GM12865 (cell line): ENCODE measurements around the gene NIPBL.
"Not testable (repeated sequence)": the region's sequence is repeated elsewhere in the genome, so short reads cannot be mapped to it uniquely, and the experiment has no call there.

ENCODE experiments used
- DNase-seq: peaks from one replicate; pipeline ENCODE4 v3.0.0; 2010; ENCODE audit warnings: low read depth
- H3K4me3 ChIP-seq: 2 replicates; pipeline ENCODE4 v1.5.1; 2011; ENCODE audit warnings: mild to moderate bottlenecking, low read depth, low read length, control low read depth
- TF ChIP-seq, protein P1 (sequence below): IDR thresholded peaks from 2 replicates; pipeline ENCODE4 v1.5.1; 2011; ENCODE audit warnings: low read length, control low read depth, low read depth, inconsistent platforms; ENCODE audit not compliant: insufficient read depth; ENCODE audit errors: missing control alignments

NIPBL gene

GRCh38 chr5:36901856-36902255, 25.3 kb downstream of the NIPBL start:
- H3K4me3 ChIP-seq = no peak overlapping the region
- TF ChIP-seq, protein P1, sequence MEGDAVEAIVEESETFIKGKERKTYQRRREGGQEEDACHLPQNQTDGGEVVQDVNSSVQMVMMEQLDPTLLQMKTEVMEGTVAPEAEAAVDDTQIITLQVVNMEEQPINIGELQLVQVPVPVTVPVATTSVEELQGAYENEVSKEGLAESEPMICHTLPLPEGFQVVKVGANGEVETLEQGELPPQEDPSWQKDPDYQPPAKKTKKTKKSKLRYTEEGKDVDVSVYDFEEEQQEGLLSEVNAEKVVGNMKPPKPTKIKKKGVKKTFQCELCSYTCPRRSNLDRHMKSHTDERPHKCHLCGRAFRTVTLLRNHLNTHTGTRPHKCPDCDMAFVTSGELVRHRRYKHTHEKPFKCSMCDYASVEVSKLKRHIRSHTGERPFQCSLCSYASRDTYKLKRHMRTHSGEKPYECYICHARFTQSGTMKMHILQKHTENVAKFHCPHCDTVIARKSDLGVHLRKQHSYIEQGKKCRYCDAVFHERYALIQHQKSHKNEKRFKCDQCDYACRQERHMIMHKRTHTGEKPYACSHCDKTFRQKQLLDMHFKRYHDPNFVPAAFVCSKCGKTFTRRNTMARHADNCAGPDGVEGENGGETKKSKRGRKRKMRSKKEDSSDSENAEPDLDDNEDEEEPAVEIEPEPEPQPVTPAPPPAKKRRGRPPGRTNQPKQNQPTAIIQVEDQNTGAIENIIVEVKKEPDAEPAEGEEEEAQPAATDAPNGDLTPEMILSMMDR = no peak
- DNase-seq = no peak

DNA sequence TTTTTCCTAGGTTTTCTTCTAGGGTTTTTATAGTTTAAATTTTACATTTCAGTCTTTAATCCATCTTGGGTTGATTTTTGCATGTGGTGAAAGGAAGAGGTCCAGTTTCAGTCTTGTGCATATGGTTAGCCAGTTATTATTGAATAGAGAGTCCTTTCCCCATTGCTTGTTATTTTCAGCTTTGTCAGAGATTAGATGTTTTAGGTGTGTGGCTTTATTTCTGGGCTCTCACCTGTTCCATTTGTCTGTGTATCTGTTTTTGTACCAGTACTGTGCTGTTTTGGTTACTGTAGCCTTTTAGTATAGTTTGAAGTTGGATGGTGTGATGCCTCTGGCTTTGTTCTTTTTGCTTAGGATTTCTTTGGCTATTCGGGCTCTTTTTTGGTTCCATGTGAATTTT, 25.8 kb downstream of the NIPBL start:
- TF ChIP-seq, protein P1 = no peak
- H3K4me3 ChIP-seq = no peak overlapping the region
- DNase-seq = no peak

DNA sequence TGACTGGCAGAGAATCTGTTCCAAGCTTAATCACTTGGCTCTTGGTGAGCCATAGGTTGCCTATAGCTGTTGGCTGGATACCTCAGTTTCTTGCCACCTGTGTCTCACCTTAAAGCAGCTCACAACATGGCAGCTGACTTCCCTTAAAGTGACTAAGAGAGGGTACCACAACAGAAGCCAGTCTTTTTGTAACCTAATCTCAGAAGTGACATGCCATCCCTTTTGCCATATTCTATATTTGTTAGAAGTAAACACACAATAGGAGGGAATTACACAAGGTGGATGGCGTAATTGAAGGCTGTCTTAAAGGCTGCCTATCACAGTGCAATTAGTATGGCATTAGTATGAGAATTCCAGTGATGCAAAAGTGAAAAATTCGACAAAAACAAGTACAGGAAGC, 28.1 kb downstream of the NIPBL start:
- DNase-seq = no peak
- no peak overlapping the region for H3K4me3 ChIP-seq
- TF ChIP-seq, protein P1 = no peak

DNA sequence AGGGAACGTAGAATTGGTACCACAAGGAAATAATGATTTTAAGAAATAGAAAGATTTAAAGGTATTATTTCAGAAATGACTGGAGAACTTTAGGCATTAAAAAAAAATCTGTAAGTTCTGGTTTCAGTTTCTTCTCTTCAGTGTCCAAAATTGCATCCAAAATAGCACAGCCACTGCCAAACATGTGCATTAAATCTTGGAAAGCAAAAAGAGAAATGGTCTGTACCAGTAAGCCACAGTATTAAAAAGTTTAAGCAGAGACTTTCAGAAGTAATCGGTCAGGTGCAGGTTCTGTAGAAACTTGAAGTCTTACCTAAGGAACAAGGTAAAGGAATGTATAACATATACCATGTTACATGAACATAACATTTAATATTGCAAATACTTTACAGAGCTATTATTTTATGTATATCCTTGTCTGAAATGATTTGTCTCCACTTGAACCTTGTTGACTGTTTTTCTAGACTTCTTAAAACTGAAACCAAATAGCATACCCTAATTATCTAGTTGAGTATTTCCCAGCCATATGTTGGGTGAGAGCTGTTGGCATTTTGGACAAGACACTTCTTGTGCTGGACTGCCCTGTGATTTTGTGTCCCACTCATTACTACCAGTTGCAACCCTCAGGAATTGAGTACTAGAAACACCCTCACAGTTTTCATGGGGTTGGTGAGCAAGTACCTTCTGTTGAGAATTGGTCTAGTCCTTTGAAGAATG, 32.1 kb downstream of the NIPBL start:
- peak; percentile 21 for DNase-seq
- H3K4me3 ChIP-seq = peak overlapping the region; percentile 18
- TF ChIP-seq, protein P1 = no peak

GRCh38 chr5:36915653-36916052, 39.1 kb downstream of the NIPBL start:
- DNase-seq = no peak
- TF ChIP-seq, protein P1 = no peak

DNA sequence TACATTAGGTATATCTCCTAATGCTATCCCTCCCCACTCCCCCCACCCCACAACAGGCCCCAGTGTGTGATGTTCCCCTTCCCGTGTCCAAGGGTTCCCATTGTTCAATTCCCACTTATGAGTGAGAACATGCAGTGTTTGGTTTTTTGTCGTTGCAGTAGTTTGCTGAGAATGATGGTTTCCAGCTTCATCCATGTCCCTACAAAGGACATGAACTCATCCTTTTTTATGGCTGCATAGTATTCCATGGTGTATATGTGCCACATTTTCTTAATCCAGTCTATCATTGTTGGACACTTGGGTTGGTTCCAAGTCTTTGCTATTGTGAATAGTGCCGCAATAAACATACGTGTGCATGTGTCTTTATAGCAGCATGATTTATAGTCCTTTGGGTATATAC, 40.0 kb downstream of the NIPBL start:
- H3K4me3 ChIP-seq, DNase-seq: not testable (repeated sequence)

More at GRCh38 chr5:36915653-36916052, 39.1 kb downstream of the NIPBL start:
- no peak overlapping the region for H3K4me3 ChIP-seq

DNA sequence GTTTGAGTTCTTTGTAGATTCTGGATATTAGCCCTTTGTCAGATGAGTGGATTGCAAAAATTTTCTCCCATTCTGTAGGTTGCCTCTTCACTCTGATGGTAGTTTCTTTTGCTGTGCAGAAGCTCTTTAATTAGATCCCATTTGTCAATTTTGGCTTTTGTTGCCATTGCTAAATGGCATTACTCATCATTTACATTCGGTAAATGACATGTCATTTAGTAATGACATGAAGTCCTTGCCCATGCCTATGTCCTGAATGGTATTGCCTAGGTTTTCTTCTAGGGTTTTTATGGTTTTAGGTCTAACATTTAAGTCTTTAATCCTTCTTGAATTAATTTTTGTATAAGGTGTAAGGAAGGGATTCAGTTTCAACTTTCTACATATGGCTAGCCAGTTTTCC, 40.8 kb downstream of the NIPBL start:
- DNase-seq = not testable (repeated sequence)

GRCh38 chr5:36919238-36919637, 42.7 kb downstream of the NIPBL start:
- no peak overlapping the region for H3K4me3 ChIP-seq
- TF ChIP-seq, protein P1 = no peak
- DNase-seq = no peak

More for the DNA sequence above, 40.8 kb downstream of the NIPBL start:
- not testable (repeated sequence) for H3K4me3 ChIP-seq
